WTC11 (cell line): ENCODE results near the gene NALCN. TPM values are rescaled to one million over a fixed set of nuclear protein-coding genes. Genes with fewer than 3 reads are reported as not detected.

ENCODE experiments used
- ATAC-seq: fragments of 200-7000 bp; cut with Tn5 transposase; 2 replicates; pipeline ENCODE4 v1.10.0; 2021; ENCODE audit warnings: mild to moderate bottlenecking, moderate library complexity
- CTCF ChIA-PET: fragments of 300-600 bp; sonication (Branson Sonifier 250); formaldehyde crosslinking; loops from one replicate; lab custom pipeline; 2021; ENCODE audit warnings: antibody characterized with exemption; lab: Charles Lee
- POLR2A ChIA-PET: fragments of 350-600 bp; sonication (Branson Sonifier 250); formaldehyde crosslinking; loops from one replicate; lab custom pipeline; 2021; ENCODE audit warnings: antibody characterized with exemption; lab: Charles Lee
- DNase-seq: peaks from one replicate; pipeline ENCODE4 v3.0.0; 2021; ENCODE audit warnings: low spot score
- H3K27ac Mint-ChIP-seq: 2 replicates; pipeline ENCODE4 v1.8.0; 2021; ENCODE audit warnings: mixed read lengths
- H3K27me3 Mint-ChIP-seq: 2 replicates; pipeline ENCODE4 v1.8.0; 2021; ENCODE audit warnings: low read depth, mild to moderate bottlenecking, moderate library complexity, mixed read lengths
- H3K36me3 Mint-ChIP-seq: 2 replicates; pipeline ENCODE4 v1.8.0; 2021; ENCODE audit warnings: mixed read lengths
- H3K4me1 Mint-ChIP-seq: 2 replicates; pipeline ENCODE4 v1.8.0; 2022; ENCODE audit warnings: mixed read lengths
- H3K4me3 Mint-ChIP-seq: 2 replicates; pipeline ENCODE4 v1.8.0; 2021; ENCODE audit warnings: mild to moderate bottlenecking, moderate library complexity, mixed read lengths
- H3K9me3 Mint-ChIP-seq: 2 replicates; pipeline ENCODE4 v1.8.0; 2021; ENCODE audit warnings: mixed read lengths
- CDX4 ChIP-seq: fragments of 250-450 bp; sonication (Bioruptor Pico); IDR thresholded peaks from 2 replicates; pipeline ENCODE4 v1.9.0; 2021; ENCODE audit warnings: moderate library complexity, mild to moderate bottlenecking, inconsistent platforms, borderline replicate concordance
- CREB1 ChIP-seq: sonication (generic); formaldehyde crosslinking; IDR thresholded peaks from 2 replicates; pipeline ENCODE4 v1.8.0; 2023; ENCODE audit warnings: mild to moderate bottlenecking, missing genetic modification reagents
- CTCF ChIP-seq: fragments of 200-600 bp; IDR thresholded peaks from 2 replicates; pipeline ENCODE4 v1.8.0; 2022; ENCODE audit warnings: antibody characterized with exemption
- E2F4 ChIP-seq: sonication (generic); formaldehyde crosslinking; IDR thresholded peaks from 2 replicates; pipeline ENCODE4 v1.8.1; 2022; ENCODE audit warnings: low read depth, mild to moderate bottlenecking, moderate library complexity, missing genetic modification reagents, borderline replicate concordance
- ERG ChIP-seq: fragments of 250-450 bp; sonication (Bioruptor Pico); IDR thresholded peaks from 2 replicates; pipeline ENCODE4 v1.8.0; 2021; ENCODE audit warnings: mild to moderate bottlenecking
- ESRRA ChIP-seq: sonication (generic); formaldehyde crosslinking; IDR thresholded peaks from 2 replicates; pipeline ENCODE4 v1.8.1; 2022; ENCODE audit warnings: mild to moderate bottlenecking, missing genetic modification reagents, borderline replicate concordance
- FOXJ3 ChIP-seq: sonication (generic); formaldehyde crosslinking; IDR thresholded peaks from 2 replicates; pipeline ENCODE4 v1.9.0; 2021; ENCODE audit warnings: missing genetic modification reagents, mild to moderate bottlenecking, borderline replicate concordance
- FOXP1 ChIP-seq: sonication (generic); formaldehyde crosslinking; IDR thresholded peaks from 2 replicates; pipeline ENCODE4 v1.8.0; 2022; ENCODE audit warnings: missing genetic modification reagents, mild to moderate bottlenecking, moderate library complexity, borderline replicate concordance
- GTF2I ChIP-seq: fragments of 250-450 bp; sonication (Bioruptor Pico); conservative IDR thresholded peaks from 2 replicates; pipeline ENCODE4 v1.4.0; 2021; ENCODE audit warnings: mild to moderate bottlenecking
- MYBL2 ChIP-seq: sonication (generic); formaldehyde crosslinking; IDR thresholded peaks from 2 replicates; pipeline ENCODE4 v1.8.1; 2023; ENCODE audit warnings: mild to moderate bottlenecking, moderate library complexity, missing genetic modification reagents
- RORB ChIP-seq: fragments of 250-450 bp; sonication (Bioruptor Pico); IDR thresholded peaks from 2 replicates; pipeline ENCODE4 v1.9.0; 2021; ENCODE audit warnings: mild to moderate bottlenecking
- SP1 ChIP-seq: sonication (generic); formaldehyde crosslinking; conservative IDR thresholded peaks from 2 replicates; pipeline ENCODE4 v1.8.1; 2022; ENCODE audit warnings: missing genetic modification reagents
- ZNF121 ChIP-seq: sonication (generic); formaldehyde crosslinking; IDR thresholded peaks from 2 replicates; pipeline ENCODE4 v1.8.0; 2023; ENCODE audit warnings: missing genetic modification reagents
- ZNF232 ChIP-seq: sonication (generic); formaldehyde crosslinking; IDR thresholded peaks from 2 replicates; pipeline ENCODE4 v1.8.0; 2022; ENCODE audit warnings: mild to moderate bottlenecking, missing genetic modification reagents
- ZNF281 ChIP-seq: sonication (generic); formaldehyde crosslinking; IDR thresholded peaks from 2 replicates; pipeline ENCODE4 v1.8.0; 2023; ENCODE audit warnings: mild to moderate bottlenecking, missing genetic modification reagents
- ZNF396 ChIP-seq: fragments of 250-450 bp; sonication (Bioruptor Pico); IDR thresholded peaks from 2 replicates; pipeline ENCODE4 v1.8.0; 2021; ENCODE audit warnings: mild to moderate bottlenecking, moderate library complexity, borderline replicate concordance
- ZNF416 ChIP-seq: fragments of 250-450 bp; sonication (Bioruptor Pico); IDR thresholded peaks from 2 replicates; pipeline ENCODE4 v1.9.0; 2021; ENCODE audit warnings: mild to moderate bottlenecking, inconsistent platforms
- ZNF532 ChIP-seq: fragments of 250-450 bp; sonication (Bioruptor Pico); IDR thresholded peaks from 2 replicates; pipeline ENCODE4 v1.9.0; 2021; ENCODE audit warnings: mild to moderate bottlenecking, borderline replicate concordance
- total RNA-seq: library from RNA; stranded (reverse); gene quantifications from 3 replicates; pipeline ENCODE4 v1.2.3, GENCODE V29; 2021

The NALCN gene
- total RNA-seq, 1 experiment from 2014 or later, result 0.33 TPM

GRCh38 chr13:101111894-101112293, 304.4 kb downstream of the NALCN start:
- ATAC-seq (no peak), DNase-seq (no peak)
- ChIA-PET CTCF (no interaction called here), POLR2A (interaction anchor here (0.6 kb wide), 1 partner anchor 37 kb away, joined by 4 read pairs; no protein-coding TSS in a partner anchor)
- Mint-ChIP-seq H3K4me1 (peaks cover 46% of the 10 kb centered on the region), H3K27ac (no peak overlapping the region), H3K27me3 (no peaks in the 10 kb centered on the region; the same call in 1 of the 2 replicates), H3K4me3 (no peak overlapping the region), H3K9me3 (peaks cover 11% of the 10 kb centered on the region), H3K36me3 (peaks cover 10% of the 10 kb centered on the region)
- TF ChIP-seq CTCF (no peak), MYBL2 (CRISPR knock-in tag) (no peak), ESRRA (CRISPR knock-in tag) (no peak), RORB (CRISPR knock-in tag) (no peak), SP1 (no peak), ZNF232 (CRISPR knock-in tag) (no peak), ZNF121 (CRISPR knock-in tag) (no peak), E2F4 (CRISPR knock-in tag) (no peak), FOXP1 (CRISPR knock-in tag) (no peak), FOXJ3 (CRISPR knock-in tag) (no peak), ZNF396 (CRISPR knock-in tag) (no peak), ZNF281 (CRISPR knock-in tag) (no peak), ZNF416 (CRISPR knock-in tag) (no peak), GTF2I (CRISPR knock-in tag) (no peak)

GRCh38 chr13:101109005-101109404, 307.3 kb downstream of the NALCN start:
- H3K9me3 Mint-ChIP-seq, result peaks cover 29% of the 10 kb centered on the region
- CTCF ChIA-PET, result interaction anchor here (1.1 kb wide), 1 partner anchor 19 kb away, joined by 3 read pairs; no protein-coding TSS in a partner anchor
- H3K4me1 Mint-ChIP-seq, result peaks cover 19% of the 10 kb centered on the region
- DNase-seq, result no peak
- peaks cover 26% of the 10 kb centered on the region for H3K36me3 Mint-ChIP-seq
- no peak for ATAC-seq
- POLR2A ChIA-PET, result no interaction called here
- TF ChIP-seq GTF2I (CRISPR knock-in tag) (no peak), ZNF532 (no peak), CDX4 (CRISPR knock-in tag) (no peak), ZNF281 (CRISPR knock-in tag) (no peak), ERG (CRISPR knock-in tag) (no peak), FOXP1 (CRISPR knock-in tag) (no peak), CREB1 (CRISPR knock-in tag) (no peak)
- H3K4me3 Mint-ChIP-seq, result no peak overlapping the region
- H3K27ac Mint-ChIP-seq, result no peak overlapping the region
- H3K27me3 Mint-ChIP-seq, result no peaks in the 10 kb centered on the region; the same call in 1 of the 2 replicates
